Lower lobe of right lung (tissue), 2 donors: ENCODE results near the gene U2SURP. TPM values are rescaled to one million over a fixed set of nuclear protein-coding genes. Genes with fewer than 3 reads are reported as not detected.
"Not testable (repeated sequence)": the region's sequence is repeated elsewhere in the genome, so short reads cannot be mapped to it uniquely, and the experiment has no call there.

Experiments
- ATAC-seq, 2 donors: fragments of 200-7000 bp; cut with Tn5 transposase; one replicate each; pipeline ENCODE4 v1.9.1; 2020 to 2022; ENCODE audit warnings: mild to moderate bottlenecking in 2 of 2, moderate library complexity in 2 of 2
- DNase-seq: peaks from one replicate; pipeline ENCODE4 v3.0.0-alpha.2; 2020
- H3K27ac ChIP-seq: fragments of 200-600 bp; one replicate; pipeline ENCODE4 v1.8.0; 2022
- H3K27me3 ChIP-seq: fragments of 200-600 bp; one replicate; pipeline ENCODE4 v1.8.0; 2022; ENCODE audit warnings: low read depth
- H3K36me3 ChIP-seq: fragments of 200-600 bp; one replicate; pipeline ENCODE4 v1.8.0; 2022; ENCODE audit warnings: mild to moderate bottlenecking
- H3K4me1 ChIP-seq: fragments of 200-600 bp; one replicate; pipeline ENCODE4 v1.8.0; 2022
- H3K4me3 ChIP-seq: fragments of 200-600 bp; one replicate; pipeline ENCODE4 v1.8.0; 2022; ENCODE audit warnings: mild to moderate bottlenecking
- H3K9me3 ChIP-seq: fragments of 200-600 bp; one replicate; pipeline ENCODE4 v1.8.0; 2022
- intact Hi-C: fragments of 100-400 bp; cut with DNase I; formaldehyde crosslinking; loops from one replicate; pipeline ENCODE4 v1.11.0; 2022
- total RNA-seq: library from RNA; stranded (reverse); fragmentation: NEBNext Ultra II Directional; extraction: Animal tissue kit (Norgen Biotek cat#: 25700); gene quantifications from one replicate; pipeline ENCODE4 v1.2.1, GENCODE V29; 2021
- TF ChIP-seq, protein P1 (sequence below): fragments of 200-600 bp; IDR thresholded peaks from one replicate; pipeline ENCODE4 v1.8.0; 2022; ENCODE audit warnings: antibody characterized with exemption, mild to moderate bottlenecking
- donor health status: DM: no; HTN: yes; CAD: no; lungs with severe emphysema.

The U2SURP gene
- total RNA-seq, 1 donor from 2014 or later = 74.0 TPM

DNA sequence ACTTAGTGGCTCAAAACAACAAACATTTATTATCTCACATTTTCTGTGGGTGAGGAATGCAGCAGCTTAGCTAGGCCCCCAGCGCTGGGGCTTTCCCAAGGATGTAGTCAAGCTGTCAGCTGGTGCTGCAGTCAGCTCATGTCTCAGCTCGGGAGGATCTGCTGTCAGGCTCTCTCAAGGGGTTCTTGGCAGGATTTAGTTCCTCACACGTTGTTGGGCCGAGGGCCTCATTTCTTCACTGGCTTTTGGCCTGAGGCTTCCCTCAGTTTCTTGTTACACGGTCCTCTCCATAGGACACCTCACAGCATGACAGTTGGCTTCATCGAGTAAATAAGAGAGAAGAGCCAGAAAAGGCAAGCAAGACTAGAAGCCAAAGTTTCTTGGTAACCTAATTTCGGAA lies 13.7 kb upstream of the U2SURP start:
- H3K9me3 ChIP-seq = no peaks in the 10 kb centered on the region
- no peaks in the 10 kb centered on the region for H3K36me3 ChIP-seq
- H3K27me3 ChIP-seq = no peaks in the 10 kb centered on the region
- intact Hi-C loops = loop anchor here (10.0 kb wide), 1 partner anchor 403 kb away; no protein-coding TSS in a partner anchor
- H3K27ac ChIP-seq = no peak overlapping the region
- ATAC-seq (peak in 1 of 2 donors; percentile 39), DNase-seq (no peak)
- H3K4me1 ChIP-seq = no peaks in the 10 kb centered on the region
- TF ChIP-seq, protein P1, sequence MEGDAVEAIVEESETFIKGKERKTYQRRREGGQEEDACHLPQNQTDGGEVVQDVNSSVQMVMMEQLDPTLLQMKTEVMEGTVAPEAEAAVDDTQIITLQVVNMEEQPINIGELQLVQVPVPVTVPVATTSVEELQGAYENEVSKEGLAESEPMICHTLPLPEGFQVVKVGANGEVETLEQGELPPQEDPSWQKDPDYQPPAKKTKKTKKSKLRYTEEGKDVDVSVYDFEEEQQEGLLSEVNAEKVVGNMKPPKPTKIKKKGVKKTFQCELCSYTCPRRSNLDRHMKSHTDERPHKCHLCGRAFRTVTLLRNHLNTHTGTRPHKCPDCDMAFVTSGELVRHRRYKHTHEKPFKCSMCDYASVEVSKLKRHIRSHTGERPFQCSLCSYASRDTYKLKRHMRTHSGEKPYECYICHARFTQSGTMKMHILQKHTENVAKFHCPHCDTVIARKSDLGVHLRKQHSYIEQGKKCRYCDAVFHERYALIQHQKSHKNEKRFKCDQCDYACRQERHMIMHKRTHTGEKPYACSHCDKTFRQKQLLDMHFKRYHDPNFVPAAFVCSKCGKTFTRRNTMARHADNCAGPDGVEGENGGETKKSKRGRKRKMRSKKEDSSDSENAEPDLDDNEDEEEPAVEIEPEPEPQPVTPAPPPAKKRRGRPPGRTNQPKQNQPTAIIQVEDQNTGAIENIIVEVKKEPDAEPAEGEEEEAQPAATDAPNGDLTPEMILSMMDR = no peak
- H3K4me3 ChIP-seq = no peak overlapping the region

- DNase-seq, H3K36me3 ChIP-seq, H3K9me3 ChIP-seq, ATAC-seq, H3K27me3 ChIP-seq, H3K27ac ChIP-seq, H3K4me1 ChIP-seq, H3K4me3 ChIP-seq: not testable (repeated sequence)
- intact Hi-C loops = loop anchor here (10.0 kb wide), 1 partner anchor 403 kb away; no protein-coding TSS in a partner anchor
Measured at GRCh38 chr3:142988221-142988620, 13.1 kb upstream of the U2SURP start.

GRCh38 chr3:142988826-142989225 lies 12.5 kb upstream of the U2SURP start:
- H3K4me3 ChIP-seq, ATAC-seq, H3K27ac ChIP-seq, H3K9me3 ChIP-seq, H3K4me1 ChIP-seq, H3K36me3 ChIP-seq, H3K27me3 ChIP-seq, DNase-seq: not testable (repeated sequence)
- intact Hi-C loops = loop anchor here (10.0 kb wide), 1 partner anchor 404 kb away; no protein-coding TSS in a partner anchor

DNA sequence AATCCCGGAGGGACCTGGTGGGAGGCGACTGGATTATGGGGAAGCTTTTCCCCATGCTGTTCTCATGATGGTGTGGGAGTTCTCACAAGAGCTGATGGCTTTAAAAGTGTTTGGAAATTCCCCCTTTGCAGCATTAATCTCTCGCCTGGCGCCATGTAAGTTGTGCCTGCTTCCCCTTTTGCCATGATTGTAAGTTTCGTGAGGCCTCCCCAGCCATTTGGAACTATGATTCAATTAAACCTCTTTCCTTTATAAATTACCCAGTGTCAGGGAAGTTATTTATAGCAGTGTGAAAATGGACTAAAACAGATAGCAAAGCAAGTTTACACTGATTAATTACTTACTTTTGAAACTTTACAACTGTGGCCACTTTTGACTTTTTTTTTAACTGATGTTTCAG lies 10.6 kb upstream of the U2SURP start:
- Histone ChIP-seq H3K27ac (no peak overlapping the region), H3K4me1 (no peaks in the 10 kb centered on the region), H3K27me3 (no peaks in the 10 kb centered on the region), H3K36me3 (no peaks in the 10 kb centered on the region), H3K9me3 (no peaks in the 10 kb centered on the region), H3K4me3 (no peak overlapping the region)
- DNase-seq (no peak), ATAC-seq (no peak)
- TF ChIP-seq, protein P1 = no peak
- intact Hi-C loops = no loop called here

DNA sequence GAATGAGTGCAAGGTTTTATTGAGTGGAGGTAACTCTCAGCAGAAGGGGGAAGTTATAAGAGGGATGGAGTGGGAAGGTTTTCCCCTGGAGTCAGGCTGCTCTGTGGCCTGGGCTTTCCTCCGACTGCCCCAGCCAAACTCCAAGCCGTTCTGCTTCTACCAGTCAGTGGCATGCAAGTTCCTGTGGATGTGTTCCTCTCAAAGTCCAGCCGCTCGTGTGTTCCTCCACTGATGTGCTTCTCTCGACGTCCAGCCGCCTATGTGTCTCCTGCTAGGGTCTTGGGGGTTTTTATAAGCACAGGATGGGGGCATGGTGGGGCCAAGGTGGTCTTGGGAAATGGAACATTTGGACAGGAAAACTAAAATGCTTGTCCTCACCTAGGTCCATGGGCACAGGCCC lies 9.0 kb upstream of the U2SURP start:
- Histone ChIP-seq H3K4me3 (no peak overlapping the region), H3K27ac (no peak overlapping the region), H3K36me3 (no peaks in the 10 kb centered on the region), H3K9me3 (no peaks in the 10 kb centered on the region), H3K27me3 (no peaks in the 10 kb centered on the region), H3K4me1 (no peaks in the 10 kb centered on the region)
- no peak for ATAC-seq
- DNase-seq = no peak
- intact Hi-C loops = no loop called here
- TF ChIP-seq, protein P1 = no peak

DNA sequence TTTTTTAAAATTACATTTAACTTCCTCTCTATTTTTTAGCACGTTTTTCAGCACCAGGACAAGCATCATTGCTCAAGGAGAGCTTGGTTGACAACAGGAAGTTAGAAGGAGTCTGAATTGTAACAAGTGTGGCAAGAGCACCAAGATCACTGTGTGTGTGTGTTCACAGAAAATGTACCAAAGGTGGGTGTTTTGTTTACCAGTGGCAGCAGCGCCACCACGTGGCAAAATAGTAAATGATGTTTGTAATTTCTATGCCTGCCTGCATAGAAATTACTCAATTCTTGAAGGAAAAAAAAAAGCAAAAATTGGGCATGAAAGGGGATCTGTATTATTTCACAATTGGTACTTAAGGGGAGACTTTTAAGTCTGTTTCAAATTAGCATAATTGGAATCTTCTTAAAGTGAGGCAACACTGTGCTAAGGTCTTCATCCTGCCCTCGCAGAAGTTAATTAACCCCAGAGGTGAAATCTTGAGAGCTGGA lies 7.4 kb upstream of the U2SURP start:
- H3K4me1 ChIP-seq = no peaks in the 10 kb centered on the region
- H3K27me3 ChIP-seq = no peaks in the 10 kb centered on the region
- intact Hi-C loops = no loop called here
- DNase-seq (peak; percentile 65), ATAC-seq (peak; percentile 70 to 84)
- TF ChIP-seq, protein P1 = peak; percentile 69
- no peak overlapping the region for H3K27ac ChIP-seq
- no peaks in the 10 kb centered on the region for H3K36me3 ChIP-seq
- H3K9me3 ChIP-seq = no peaks in the 10 kb centered on the region
- H3K4me3 ChIP-seq = no peak overlapping the region
